ENCODE measurements around the gene RUNX3. TPM values are rescaled to one million over a fixed set of nuclear protein-coding genes. Genes with fewer than 3 reads are reported as not detected.

Gene RUNX3
- total and polyA plus RNA-seq, 2 donors (not counting 3 experiments of a cell fraction or from before 2014, with no cell fraction given): not detected

- dilution Hi-C loops (cut with MboI; ENCODE audit: extremely low pct_ligation_motif_present, low sequenced_read_pairs): no loop called here
- Histone ChIP-seq H3K27me3 (ENCODE audit: control insufficient read depth in 2 of 2, insufficient read depth in 2 of 2, low read length in 2 of 2) (no peaks in the 10 kb centered on the region), H3K9me3 (replicated peaks; ENCODE audit: control insufficient read depth, insufficient read depth, low read length) (no peaks in the 10 kb centered on the region), H3K4me2 (ENCODE audit: insufficient read depth, low read length) (no peak overlapping the region), H3K9me1 (replicated peaks; ENCODE audit: control insufficient read depth, extremely low read depth, insufficient read depth, low read length) (no peaks in the 10 kb centered on the region), H2AFZ (ENCODE audit: low read depth, low read length) (no peak overlapping the region), H3K4me1 (ENCODE audit: control insufficient read depth, extremely low read depth, insufficient read depth, low read length) (peaks cover 23% of the 10 kb centered on the region), H3K4me3 (replicated peaks in 1 of 3; ENCODE audit: insufficient read depth in 1 of 3, low read depth in 1 of 3, low read length in 3 of 3) (no peak overlapping the region), H3K9ac (replicated peaks; ENCODE audit: extremely low read depth, insufficient read depth, low read length) (no peak overlapping the region), H3K79me2 (ENCODE audit: control insufficient read depth, insufficient read depth, low read length) (no peaks in the 10 kb centered on the region), H3K27ac (ENCODE audit: insufficient read depth, low read depth, low read length) (no peak overlapping the region), H3K36me3 (ENCODE audit: control insufficient read depth in 2 of 2, extremely low read depth in 1 of 2, insufficient read depth in 2 of 2, low read length in 2 of 2) (no peaks in the 10 kb centered on the region), H4K20me1 (replicated peaks; ENCODE audit: control insufficient read depth, extremely low read depth, insufficient read depth, low read length) (no peaks in the 10 kb centered on the region)
- peak; percentile 53 for DNase-seq (ENCODE audit: low read depth, low spot score)
- intact Hi-C loops (cut with micrococcal nuclease): no loop called here
- ChIA-PET POLR2A (interaction anchor here (2.1 kb wide), 1 partner anchor 105 kb away, joined by 5 read pairs; the partner anchor contains the start of gene CLIC4), CTCF (interaction anchor here (1.0 to 5.5 kb wide), 6 partner anchors 12 to 188 kb away, joined by 3 to 37 read pairs (median 7); no protein-coding TSS in a partner anchor)
- no peak for FAIRE-seq
- BruUV-seq (replicated peaks): no TSS peak
- TF ChIP-seq, protein P1, sequence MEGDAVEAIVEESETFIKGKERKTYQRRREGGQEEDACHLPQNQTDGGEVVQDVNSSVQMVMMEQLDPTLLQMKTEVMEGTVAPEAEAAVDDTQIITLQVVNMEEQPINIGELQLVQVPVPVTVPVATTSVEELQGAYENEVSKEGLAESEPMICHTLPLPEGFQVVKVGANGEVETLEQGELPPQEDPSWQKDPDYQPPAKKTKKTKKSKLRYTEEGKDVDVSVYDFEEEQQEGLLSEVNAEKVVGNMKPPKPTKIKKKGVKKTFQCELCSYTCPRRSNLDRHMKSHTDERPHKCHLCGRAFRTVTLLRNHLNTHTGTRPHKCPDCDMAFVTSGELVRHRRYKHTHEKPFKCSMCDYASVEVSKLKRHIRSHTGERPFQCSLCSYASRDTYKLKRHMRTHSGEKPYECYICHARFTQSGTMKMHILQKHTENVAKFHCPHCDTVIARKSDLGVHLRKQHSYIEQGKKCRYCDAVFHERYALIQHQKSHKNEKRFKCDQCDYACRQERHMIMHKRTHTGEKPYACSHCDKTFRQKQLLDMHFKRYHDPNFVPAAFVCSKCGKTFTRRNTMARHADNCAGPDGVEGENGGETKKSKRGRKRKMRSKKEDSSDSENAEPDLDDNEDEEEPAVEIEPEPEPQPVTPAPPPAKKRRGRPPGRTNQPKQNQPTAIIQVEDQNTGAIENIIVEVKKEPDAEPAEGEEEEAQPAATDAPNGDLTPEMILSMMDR (IDR thresholded peaks at IDR 0.05; ENCODE audit: extremely low read depth in 1 of 2, insufficient read depth in 1 of 2, low read depth in 1 of 2, low read length in 2 of 2): no peak
- peak; percentile 62 for TF ChIP-seq FOS (IDR thresholded peaks at IDR 0.05; ENCODE audit: borderline replicate concordance, insufficient read depth, low read length)
- peak; percentile 31 for TF ChIP-seq JUN (IDR thresholded peaks at IDR 0.05; ENCODE audit: borderline replicate concordance, insufficient read depth, insufficient read length, low read depth)
These were observed 79.7 kb downstream of the RUNX3 start for GRCh38 chr1:24850328-24850920.
